NOMO-1 (cell line): Measurements from ENCODE around the gene MUC20.
"Not testable (repeated sequence)": the region's sequence is repeated elsewhere in the genome, so short reads cannot be mapped to it uniquely, and the experiment has no call there.

ENCODE experiments used
- DNase-seq, 2 experiments: peaks; one replicate each; lab custom pipeline; 2025; ENCODE audit not compliant: unreplicated experiment in 2 of 2; lab: John Stamatoyannopoulos, UW

Gene MUC20

DNA sequence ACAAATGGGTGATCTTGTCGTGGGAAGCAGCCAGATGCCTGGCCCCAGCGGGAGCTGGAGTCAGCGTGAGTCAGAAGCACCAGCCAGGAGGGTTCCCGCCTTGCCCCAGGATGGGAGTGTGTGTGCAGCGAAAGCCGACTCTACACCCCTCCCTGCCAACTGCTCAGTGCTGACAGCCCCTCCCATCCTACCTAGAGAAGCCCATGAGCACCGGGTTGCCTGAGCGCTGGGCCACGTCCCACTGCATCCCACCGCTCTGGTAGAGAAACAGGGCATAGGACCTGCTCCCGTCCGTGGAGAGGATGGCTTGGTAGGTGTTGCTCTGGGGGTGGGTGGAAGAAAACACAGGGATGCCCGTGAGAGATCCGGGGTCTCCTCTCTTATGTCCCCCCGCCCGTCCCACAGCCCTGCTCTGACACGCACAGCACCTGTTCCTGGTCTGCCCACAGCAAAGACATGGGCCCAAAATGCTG lies 48.1 kb downstream of the MUC20 start:
- no peak for DNase-seq

DNA sequence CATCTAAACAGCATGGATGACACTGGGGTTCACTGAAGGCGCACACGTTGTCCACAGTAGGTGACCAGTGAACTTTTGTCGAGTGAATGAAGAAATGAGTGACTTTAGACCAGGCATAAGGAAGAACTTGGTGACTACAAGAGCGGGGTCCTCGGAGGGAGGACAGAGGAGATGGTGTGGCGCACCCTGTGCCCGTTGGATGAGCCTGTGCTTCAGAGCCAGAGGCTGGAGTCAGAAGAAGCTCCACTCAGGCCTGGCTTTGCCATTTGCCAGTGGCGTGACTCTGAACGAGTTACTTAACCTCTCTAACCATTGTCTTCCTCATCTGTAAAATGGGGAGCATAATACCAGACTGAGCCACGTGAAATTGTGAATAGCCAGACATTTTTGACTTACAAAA lies 48.8 kb downstream of the MUC20 start:
- no peak for DNase-seq

DNA sequence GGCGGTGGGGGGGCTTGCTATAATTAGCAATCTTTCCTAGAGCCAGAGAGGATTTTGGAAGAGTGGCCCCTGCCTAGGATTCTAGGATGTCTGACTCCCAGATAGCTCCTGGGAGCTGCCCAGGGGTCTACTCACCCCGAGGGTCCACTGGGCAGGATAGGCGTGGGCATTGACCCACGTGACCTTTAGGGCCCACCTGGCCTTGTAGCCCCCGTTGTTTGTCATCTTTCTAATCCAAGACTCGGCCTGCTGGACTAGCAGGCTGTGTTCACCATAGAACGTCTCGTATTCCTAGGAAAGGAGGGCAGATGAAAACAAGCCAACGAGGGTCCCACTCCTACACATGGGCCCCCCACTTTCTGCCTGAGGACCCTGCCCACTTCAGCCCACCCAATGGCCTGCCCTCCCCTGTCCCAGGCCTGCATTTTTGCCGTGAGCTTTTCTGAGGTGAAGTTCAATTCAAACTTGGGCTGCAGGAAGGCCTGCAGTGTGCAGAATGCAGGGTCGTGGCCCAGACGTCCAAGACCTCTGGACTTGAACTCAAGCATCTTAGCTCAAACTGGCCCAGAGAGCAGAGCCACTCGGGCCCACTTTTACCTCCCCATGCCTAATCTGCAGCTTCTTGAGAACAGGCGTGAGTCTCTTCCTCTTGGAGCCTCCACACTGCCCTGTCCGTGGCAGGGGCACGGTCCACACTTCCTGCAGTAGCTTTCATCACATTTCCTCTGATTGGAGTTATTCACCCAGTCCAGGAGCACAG lies 49.5 kb downstream of the MUC20 start:
- no peak for DNase-seq

- DNase-seq: not testable (repeated sequence)
These were observed 50.3 kb downstream of the MUC20 start for GRCh38 chr3:195770841-195771645.

GRCh38 chr3:195771646-195772300 lies 51.0 kb downstream of the MUC20 start:
- DNase-seq: no peak

DNA sequence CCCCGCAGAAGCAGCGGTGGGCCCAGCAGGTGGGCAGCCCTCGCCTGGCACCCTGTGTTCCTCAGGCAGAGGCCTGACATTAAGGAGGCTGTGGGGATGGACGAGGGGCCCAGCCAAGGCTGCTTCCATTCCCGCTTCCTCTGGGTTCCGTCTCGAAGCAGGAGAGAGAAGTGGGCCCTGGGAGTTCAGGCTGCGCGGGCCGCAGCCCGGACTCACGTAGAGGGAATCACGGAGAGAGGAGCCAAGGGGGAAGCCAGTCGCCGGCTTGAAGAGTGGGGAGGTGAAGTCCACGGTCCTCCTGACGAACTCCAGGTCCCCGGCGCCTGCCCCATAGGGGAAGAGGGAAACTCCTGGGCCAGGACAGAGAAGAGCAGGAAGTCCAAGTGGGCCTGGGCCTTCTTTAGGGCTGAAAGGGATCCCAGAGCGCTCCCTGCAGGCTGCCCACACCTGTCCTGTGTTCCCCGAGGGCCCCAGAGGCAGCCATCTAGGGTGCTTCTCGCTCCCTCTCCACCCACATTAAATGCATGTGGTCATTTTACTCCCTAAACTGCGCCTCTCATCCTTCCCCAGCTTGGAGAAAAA lies 53.3 kb downstream of the MUC20 start:
- no peak for DNase-seq

DNA sequence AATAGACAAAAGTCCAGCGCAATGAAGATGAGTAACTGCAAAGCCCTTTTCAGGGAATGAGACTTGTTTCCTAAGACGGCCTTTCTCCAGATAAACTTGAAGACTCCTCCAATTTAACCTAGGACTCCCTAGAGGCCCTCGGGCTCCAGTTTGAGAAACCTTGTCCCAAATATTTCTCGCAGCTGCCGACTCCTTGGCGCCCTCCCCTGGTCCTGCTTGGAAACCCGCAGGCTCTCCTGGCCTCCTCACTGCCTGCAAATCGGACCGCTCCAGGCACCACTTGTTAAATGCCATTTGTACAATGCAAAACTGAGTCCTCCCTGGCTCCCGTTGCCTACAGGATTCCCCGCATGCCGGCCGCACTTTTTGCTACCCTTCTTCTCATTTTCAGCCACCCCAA lies 54.1 kb downstream of the MUC20 start:
- no peak for DNase-seq

GRCh38 chr3:195777975-195778374 lies 57.2 kb downstream of the MUC20 start:
- no peak for DNase-seq

- not testable (repeated sequence) for DNase-seq
These were observed 60.5 kb downstream of the MUC20 start for GRCh38 chr3:195781236-195781635.
